Suprapubic skin (tissue), 4 donors: ENCODE results near the gene SLC37A1.

ENCODE experiments used
- POLR2A ChIP-seq, 2 donors: fragments of 450-650 bp; IDR thresholded peaks; one replicate each; pipeline ENCODE4 v1.6.1; 2017; ENCODE audit warnings: antibody characterized with exemption in 2 of 2, mild to moderate bottlenecking in 2 of 2, moderate library complexity in 2 of 2
- POLR2AphosphoS5 ChIP-seq, 3 donors: sonication (generic); formaldehyde crosslinking; IDR thresholded peaks; one replicate each; pipeline ENCODE4 v1.6.1; 2017; ENCODE audit warnings: antibody characterized with exemption in 3 of 3
- TF ChIP-seq, protein P1 (sequence below), 2 donors: fragments of 200-600 bp in 1 of 2; fragments of 450-650 bp in 1 of 2; sonication (generic) in 1 of 2; IDR thresholded peaks; one replicate each; pipeline ENCODE4 v1.5.1; 2016 to 2019; ENCODE audit warnings: antibody characterized with exemption in 2 of 2, mild to moderate bottlenecking in 1 of 2, moderate library complexity in 1 of 2

DNA sequence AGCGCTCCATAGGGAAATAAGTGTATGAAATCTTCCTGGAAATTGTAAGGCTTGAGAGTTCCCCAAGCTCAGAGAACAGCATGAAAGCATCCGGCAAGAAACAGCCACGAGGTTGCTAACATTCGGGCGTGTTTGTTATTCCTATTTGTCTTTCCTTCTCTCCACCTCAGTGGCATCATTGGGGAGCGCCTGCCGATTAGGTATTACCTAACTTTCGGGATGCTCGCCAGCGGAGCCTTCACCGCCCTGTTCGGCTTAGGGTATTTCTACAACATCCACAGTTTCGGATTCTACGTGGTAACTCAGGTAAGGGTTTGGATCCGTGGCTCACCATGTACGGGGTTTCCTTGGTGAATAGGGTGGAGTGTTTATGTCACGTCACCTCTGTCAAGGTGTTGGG lies 25.7 kb downstream of the SLC37A1 start:
- TF ChIP-seq, protein P1, sequence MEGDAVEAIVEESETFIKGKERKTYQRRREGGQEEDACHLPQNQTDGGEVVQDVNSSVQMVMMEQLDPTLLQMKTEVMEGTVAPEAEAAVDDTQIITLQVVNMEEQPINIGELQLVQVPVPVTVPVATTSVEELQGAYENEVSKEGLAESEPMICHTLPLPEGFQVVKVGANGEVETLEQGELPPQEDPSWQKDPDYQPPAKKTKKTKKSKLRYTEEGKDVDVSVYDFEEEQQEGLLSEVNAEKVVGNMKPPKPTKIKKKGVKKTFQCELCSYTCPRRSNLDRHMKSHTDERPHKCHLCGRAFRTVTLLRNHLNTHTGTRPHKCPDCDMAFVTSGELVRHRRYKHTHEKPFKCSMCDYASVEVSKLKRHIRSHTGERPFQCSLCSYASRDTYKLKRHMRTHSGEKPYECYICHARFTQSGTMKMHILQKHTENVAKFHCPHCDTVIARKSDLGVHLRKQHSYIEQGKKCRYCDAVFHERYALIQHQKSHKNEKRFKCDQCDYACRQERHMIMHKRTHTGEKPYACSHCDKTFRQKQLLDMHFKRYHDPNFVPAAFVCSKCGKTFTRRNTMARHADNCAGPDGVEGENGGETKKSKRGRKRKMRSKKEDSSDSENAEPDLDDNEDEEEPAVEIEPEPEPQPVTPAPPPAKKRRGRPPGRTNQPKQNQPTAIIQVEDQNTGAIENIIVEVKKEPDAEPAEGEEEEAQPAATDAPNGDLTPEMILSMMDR (IDR thresholded peaks at IDR 0.05): no peak
- TF ChIP-seq POLR2A (IDR thresholded peaks at IDR 0.05) (no peak), POLR2AphosphoS5 (IDR thresholded peaks at IDR 0.05) (no peak)
